HepG2 (cell line): ENCODE measurements around the gene TRIM23. TPM values are rescaled to one million over a fixed set of nuclear protein-coding genes. Genes with fewer than 3 reads are reported as not detected.

Experiments used
- ATAC-seq: fragments of 200-7000 bp; cut with Tn5 transposase; 3 replicates; pipeline ENCODE4 v1.9.1; 2020; ENCODE audit warnings: mild to moderate bottlenecking, moderate library complexity
- Bru-seq: library from RNA; stranded (reverse); fragments of 400-500 nt; gene quantifications from one replicate; lab custom pipeline; 2021; lab: Mats Ljungman, UMichigan
- BruChase-seq, 2 experiments: library from RNA; stranded (reverse); fragments of 400-500 nt; gene quantifications; one replicate each; lab custom pipeline; 2021; lab: Mats Ljungman, UMichigan
- BruUV-seq: library from RNA; stranded (reverse); fragments of 400-500 nt; replicated peaks from 2 replicates; lab custom pipeline; 2021; lab: Mats Ljungman, UMichigan
- CTCF ChIA-PET: fragments of 300-600 bp; formaldehyde crosslinking; extraction: SDS; loops from one replicate; lab custom pipeline; 2021; ENCODE audit warnings: low total read pairs, inconsistent platforms, low intra/inter-chr PET ratio; lab: Yijun Ruan, JAX
- POLR2A ChIA-PET: fragments of 350-600 bp; sonication (Branson Sonifier 250); formaldehyde crosslinking; loops from one replicate; lab custom pipeline; 2020; ENCODE audit warnings: antibody characterized with exemption, inconsistent platforms; lab: Yijun Ruan, JAX
- DNase-seq: peaks from one replicate; pipeline ENCODE4 v3.0.0-alpha.2; 2015; ENCODE audit warnings: low spot score
- FAIRE-seq: peaks from 3 replicates; lab custom pipeline; 2011; peaks lifted over from hg19 to GRCh38; lab: Jason Lieb, UNC
- H2AFZ ChIP-seq: one replicate; pipeline ENCODE4 v1.6.1; 2011; ENCODE audit warnings: low read length, inconsistent platforms
- H3K27ac ChIP-seq: fragments of 300-600 bp; 3 replicates; pipeline ENCODE4 v1.8.0; 2011; ENCODE audit warnings: mixed run types, mild to moderate bottlenecking, mixed read lengths, low read length, inconsistent platforms; ENCODE audit not compliant: insufficient read depth; ENCODE audit errors: extremely low read length
- H3K27me3 ChIP-seq, 2 experiments: fragments of 200-600 bp in 1 of 2; 2 replicates in 1 of 2; 3 replicates in 1 of 2; pipeline versions ENCODE4 v1.6.0 to v1.8.0; 2011; ENCODE audit warnings: low read length in 2 of 2, mild to moderate bottlenecking in 2 of 2, moderate library complexity in 2 of 2, inconsistent platforms in 1 of 2; ENCODE audit not compliant: insufficient read depth in 2 of 2, control insufficient read depth in 1 of 2
- H3K36me3 ChIP-seq, 2 experiments: fragments of 200-600 bp in 1 of 2; replicated peaks in 1 of 2; 2 replicates in 1 of 2; 3 replicates in 1 of 2; pipeline versions ENCODE4 v1.5.1 to v1.8.0; 2011; ENCODE audit warnings: low read length in 2 of 2, inconsistent platforms in 1 of 2; ENCODE audit not compliant: insufficient read depth in 2 of 2, control insufficient read depth in 1 of 2
- H3K4me1 ChIP-seq: 2 replicates; pipeline ENCODE4 v1.5.1; 2012; ENCODE audit warnings: low read length, inconsistent platforms; ENCODE audit not compliant: insufficient read depth
- H3K4me2 ChIP-seq: 2 replicates; pipeline ENCODE4 v1.6.0; 2011; ENCODE audit warnings: low read depth, low read length, inconsistent platforms
- H3K4me3 ChIP-seq, 3 experiments: fragments of 200-600 bp in 1 of 3; sonication (generic), shearing (Covaris generic) in 1 of 3; replicated peaks in 1 of 3; 2 replicates each; pipeline ENCODE4 v1.5.1; 2011 to 2016; ENCODE audit warnings: low read length in 3 of 3, inconsistent platforms in 2 of 3, low read depth in 2 of 3, mild to moderate bottlenecking in 2 of 3, control low read depth in 1 of 3, mixed read lengths in 1 of 3; ENCODE audit not compliant: insufficient read depth in 1 of 3
- H3K79me2 ChIP-seq: one replicate; pipeline ENCODE4 v1.6.1; 2011; ENCODE audit warnings: low read length, inconsistent platforms; ENCODE audit not compliant: insufficient read depth
- H3K9ac ChIP-seq: 2 replicates; pipeline ENCODE4 v1.6.0; 2011; ENCODE audit warnings: mild to moderate bottlenecking, low read depth, low read length, inconsistent platforms; ENCODE audit not compliant: insufficient read depth
- H3K9me3 ChIP-seq: 2 replicates; pipeline ENCODE4 v1.5.1; 2012; ENCODE audit warnings: mild to moderate bottlenecking, low read length
- H4K20me1 ChIP-seq: 2 replicates; pipeline ENCODE4 v1.6.0; 2011; ENCODE audit warnings: inconsistent platforms, mild to moderate bottlenecking, low read length, moderate library complexity; ENCODE audit not compliant: insufficient read depth
- ARHGAP35 ChIP-seq: sonication (generic); formaldehyde crosslinking; IDR thresholded peaks from 2 replicates; pipeline ENCODE4 v1.9.0; 2022; ENCODE audit warnings: mild to moderate bottlenecking, inconsistent platforms, moderate library complexity, missing genetic modification reagents, borderline replicate concordance
- FOXP4 ChIP-seq: sonication (generic); formaldehyde crosslinking; IDR thresholded peaks from 2 replicates; pipeline ENCODE4 v1.4.0; 2020; ENCODE audit warnings: missing genetic modification reagents
- HNRNPL ChIP-seq: fragments of 200-400 bp; formaldehyde crosslinking; IDR thresholded peaks from 2 replicates; pipeline ENCODE4 v1.6.1; 2017; ENCODE audit warnings: mild to moderate bottlenecking, low read depth, low read length
- POLR2A ChIP-seq, 2 experiments: IDR thresholded peaks; 2 replicates each; pipeline ENCODE4 v1.6.1; 2011; ENCODE audit warnings: low read depth in 2 of 2, low read length in 2 of 2, mild to moderate bottlenecking in 1 of 2, moderate library complexity in 1 of 2; ENCODE audit not compliant: insufficient read depth in 1 of 2
- RFX3 ChIP-seq: IDR thresholded peaks from 2 replicates; pipeline ENCODE4 v1.6.1; 2016; ENCODE audit warnings: missing biosample characterization, missing genetic modification reagents
- SP5 ChIP-seq: IDR thresholded peaks from 2 replicates; pipeline ENCODE4 v1.6.1; 2016; ENCODE audit warnings: low read depth, borderline replicate concordance
- SRF ChIP-seq: IDR thresholded peaks from 2 replicates; pipeline ENCODE4 v1.6.1; 2011; ENCODE audit warnings: mild to moderate bottlenecking, low read depth, low read length, moderate library complexity
- YEATS4 ChIP-seq: sonication (generic); formaldehyde crosslinking; IDR thresholded peaks from 2 replicates; pipeline ENCODE4 v1.4.0; 2020; ENCODE audit warnings: missing genetic modification reagents, borderline replicate concordance
- YY1 ChIP-seq: IDR thresholded peaks from 2 replicates; pipeline ENCODE4 v1.6.1; 2011; ENCODE audit warnings: low read length, low read depth, moderate library complexity, mild to moderate bottlenecking; ENCODE audit not compliant: insufficient read depth, insufficient replicate concordance
- ZNF543 ChIP-seq: sonication (generic); formaldehyde crosslinking; IDR thresholded peaks from 2 replicates; pipeline ENCODE4 v1.4.0; 2020; ENCODE audit warnings: mild to moderate bottlenecking, missing genetic modification reagents
- ZNF556 ChIP-seq: sonication (generic); formaldehyde crosslinking; IDR thresholded peaks from 2 replicates; pipeline ENCODE4 v1.4.0; 2020; ENCODE audit warnings: mild to moderate bottlenecking, missing genetic modification reagents, borderline replicate concordance
- ZNF614 ChIP-seq: IDR thresholded peaks from 2 replicates; pipeline ENCODE4 v1.6.1; 2018; ENCODE audit warnings: missing biosample characterization, missing genetic modification reagents, inconsistent platforms, borderline replicate concordance
- ZNF615 ChIP-seq: sonication (generic); formaldehyde crosslinking; IDR thresholded peaks from 2 replicates; pipeline ENCODE4 v1.5.0; 2020; ENCODE audit warnings: mild to moderate bottlenecking, missing genetic modification reagents, borderline replicate concordance
- ZNF619 ChIP-seq: sonication (generic); formaldehyde crosslinking; IDR thresholded peaks from 2 replicates; pipeline ENCODE4 v1.4.0; 2020; ENCODE audit warnings: mild to moderate bottlenecking, missing genetic modification reagents
- WGBS: methylation state at CpG from one replicate; pipeline ENCODE4 v1.1.6; 2017; ENCODE audit warnings: low lambda C conversion rate; 5-methylcytosine and 5-hydroxymethylcytosine counted together
- in situ Hi-C: cut with HindIII; loops from 2 replicates; pipeline ENCODE4 v1.10.0; 2017; ENCODE audit warnings: low pct_unique_long_range_greater_than_20kb; ENCODE audit not compliant: extremely low pct_ligation_motif_present
- intact Hi-C: fragments of 100-400 bp; cut with micrococcal nuclease; formaldehyde crosslinking; loops from one replicate; pipeline ENCODE4 v1.10.0; 2022; ENCODE audit not compliant: unreplicated experiment
- long read RNA-seq, 2 experiments: library from RNA in 1 of 2; library from polyadenylated mRNA in 1 of 2; stranded (forward) in 1 of 2; unstranded in 1 of 2; transcript quantifications; one replicate each; pipeline ENCODE4 v2.0.0, GENCODE V29; 2019 to 2022
- polyA minus RNA-seq, 3 experiments: library from RNA; depleted of rRNA, polyadenylated mRNA; stranded (reverse); fragments of >200 nt; gene quantifications; 2 replicates each; pipeline ENCODE4 v1.2.3, GENCODE V29; 2011; ENCODE audit warnings: low replicate concordance in 1 of 3
- polyA plus RNA-seq, 8 experiments: library from polyadenylated mRNA; depleted of rRNA in 3 of 8; stranded (reverse) in 7 of 8; unstranded in 1 of 8; fragments of >200 nt; fragmentation: Illumina TruSeq in 4 of 8; extraction: Trizol in 4 of 8; gene quantifications; 2 replicates each; pipeline versions ENCODE4 v1.2.1 to v1.2.3, GENCODE V29; 2011 to 2016; ENCODE audit warnings: low read depth in 4 of 8, missing spikeins in 1 of 8, mixed read lengths in 1 of 8; ENCODE audit not compliant: insufficient read depth in 1 of 8
- total RNA-seq, 5 experiments: library from RNA; depleted of rRNA; stranded (reverse); fragments of >200 nt; fragmentation: Illumina TruSeq; extraction: Trizol; gene quantifications; 2 replicates each; pipeline ENCODE4 v1.2.3, GENCODE V29; 2016; ENCODE audit warnings: low read depth in 1 of 5
- TF ChIP-seq, protein P1 (sequence below): sonication (generic); formaldehyde crosslinking; IDR thresholded peaks from 2 replicates; pipeline ENCODE4 v1.5.0; 2020; ENCODE audit warnings: missing genetic modification reagents

TRIM23 gene
- 11.4 and 14.7 TPM in 2 replicates for total RNA-seq (2016; rRNA removed; fragmentation: Illumina TruSeq; extraction: Trizol)
- total RNA-seq (2016; cell fraction: cytosol; rRNA removed; fragmentation: Illumina TruSeq; extraction: Trizol; ENCODE audit: low read depth) = 1.4 and 2.1 TPM in 2 replicates
- total RNA-seq (2016; cell fraction: insoluble cytoplasmic fraction; rRNA removed; fragmentation: Illumina TruSeq; extraction: Trizol) = 10.8 and 14.6 TPM in 2 replicates
- 2.8 and 3.8 TPM in 2 replicates for total RNA-seq (2016; cell fraction: membrane; rRNA removed; fragmentation: Illumina TruSeq; extraction: Trizol)
- total RNA-seq (2016; cell fraction: nucleus; rRNA removed; fragmentation: Illumina TruSeq; extraction: Trizol) = 12.4 and 13.2 TPM in 2 replicates
- polyA plus RNA-seq (2011; rRNA removed) = 4.6 and 5.2 TPM in 2 replicates
- 2.7 and 3.6 TPM in 2 replicates for polyA plus RNA-seq (2011; cell fraction: cytosol; rRNA removed)
- 5.3 and 6.4 TPM in 2 replicates for polyA plus RNA-seq (2011; cell fraction: nucleus; rRNA removed)
- polyA plus RNA-seq (2012) = 9.4 and 9.9 TPM in 2 replicates
- polyA plus RNA-seq (2016; cell fraction: cytosol; fragmentation: Illumina TruSeq; extraction: Trizol; ENCODE audit: low read depth) = 0.14 and 0.25 TPM in 2 replicates
- 6.3 TPM in 2 replicates for polyA plus RNA-seq (2016; cell fraction: insoluble cytoplasmic fraction; fragmentation: Illumina TruSeq; extraction: Trizol; ENCODE audit: low read depth)
- polyA plus RNA-seq (2016; cell fraction: membrane; fragmentation: Illumina TruSeq; extraction: Trizol; ENCODE audit: low read depth) = 0.68 and 0.72 TPM in 2 replicates
- 4.6 and 5.2 TPM in 2 replicates for polyA plus RNA-seq (2016; cell fraction: nucleus; fragmentation: Illumina TruSeq; extraction: Trizol; ENCODE audit: insufficient read depth, low read depth)
- 11.5 and 15.1 TPM in 2 replicates for polyA minus RNA-seq (2011; rRNA and poly(A)+ RNA removed; ENCODE audit: low replicate concordance)
- polyA minus RNA-seq (2011; cell fraction: cytosol; rRNA and poly(A)+ RNA removed) = 6.9 and 9.9 TPM in 2 replicates
- polyA minus RNA-seq (2011; cell fraction: nucleus; rRNA and poly(A)+ RNA removed) = 43.8 and 43.9 TPM in 2 replicates
- percentile 74 among the genes with signal in this experiment for Bru-seq, nascent RNA
- BruChase-seq, experiment 1, labeled RNA remaining after a 6-hour chase = percentile 58 among the genes with signal in this experiment
- BruChase-seq, experiment 2, labeled RNA remaining after a 2-hour chase = percentile 65 among the genes with signal in this experiment
- long read RNA-seq, experiment 1, partial matches to known transcripts = 0 of 1 reads
- long read RNA-seq, experiment 1, other reads (novel, unspliced or antisense) = 1 of 1 reads
- long read RNA-seq, experiment 2, partial matches to known transcripts = 2 of 12 reads
- long read RNA-seq, experiment 2, other reads (novel, unspliced or antisense) = 10 of 12 reads

- under 1% methylated on average over 17 of the region's 32 CpGs for WGBS
- in situ Hi-C loops (no loop called here), intact Hi-C loops (loop anchor here (5.0 to 10.0 kb wide), 2 partner anchors 62 to 301 kb away; partner anchors contain the start of genes CENPK, ERBIN and PPWD1)
- no peaks in the 10 kb centered on the region for H3K9me3 ChIP-seq
- H3K79me2 ChIP-seq = peaks cover 51% of the 10 kb centered on the region
- ChIA-PET POLR2A (interaction anchor here (0.9 to 1.7 kb wide), 4 partner anchors 9 to 61 kb away, joined by 3 to 11 read pairs (median 4); partner anchors contain the start of genes CENPK and PPWD1), CTCF (no interaction called here)
- H3K27me3 ChIP-seq = peaks cover 0 to 4% of the 10 kb centered on the region in 2 experiments; a peak in 2 of 5 replicates
- peak within 1 kb of the TSS; percentile 83 for H3K4me2 ChIP-seq
- H3K36me3 ChIP-seq = 0 out of 5 replicates have a peak, but pooled peaks cover 0 to under 1% of the 10 kb centered on the region in 2 experiments
- H3K27ac ChIP-seq = peak within 1 kb of the TSS; percentile 95
- BruUV-seq = TSS peak; percentile 63
- H2AFZ ChIP-seq = peak within 1 kb of the TSS; percentile 95
- no peaks in the 10 kb centered on the region for H4K20me1 ChIP-seq
- peak within 1 kb of the TSS; percentile 90 to 98 (median 95) for H3K4me3 ChIP-seq
- H3K9ac ChIP-seq = peak within 1 kb of the TSS; percentile 93
- peak; percentile 86 for DNase-seq
- peak; percentile 99 for ATAC-seq
- FAIRE-seq = no peak
- H3K4me1 ChIP-seq = peaks cover 28% of the 10 kb centered on the region
- TF ChIP-seq YY1 (peak; percentile 69), ZNF615 (CRISPR knock-in tag) (no peak), HNRNPL (0 out of 2 replicates have a peak, but pooled peaks have one; percentile 31), RFX3 (CRISPR knock-in tag) (no peak), ZNF619 (CRISPR knock-in tag) (no peak), SP5 (CRISPR knock-in tag) (0 out of 2 replicates have a peak, but pooled peaks have one; percentile 16), ARHGAP35 (CRISPR knock-in tag) (no peak), ZNF614 (CRISPR knock-in tag) (peak; percentile 27; the same call in 1 of the 2 replicates), SRF (no peak), POLR2A (IDR thresholded peaks at IDR 0.05; ENCODE audit: insufficient read depth in 1 of 2, low read depth in 2 of 2, low read length in 2 of 2) (peak; percentile 72 to 78), ZNF543 (CRISPR knock-in tag) (peak; percentile 67; the same call in 1 of the 2 replicates), FOXP4 (CRISPR knock-in tag) (0 out of 2 replicates have a peak, but pooled peaks have one; percentile 8), YEATS4 (CRISPR knock-in tag) (peak; percentile 49; the same call in 1 of the 2 replicates), ZNF556 (CRISPR knock-in tag) (peak; percentile 54; the same call in 1 of the 2 replicates)
- TF ChIP-seq, protein P1, sequence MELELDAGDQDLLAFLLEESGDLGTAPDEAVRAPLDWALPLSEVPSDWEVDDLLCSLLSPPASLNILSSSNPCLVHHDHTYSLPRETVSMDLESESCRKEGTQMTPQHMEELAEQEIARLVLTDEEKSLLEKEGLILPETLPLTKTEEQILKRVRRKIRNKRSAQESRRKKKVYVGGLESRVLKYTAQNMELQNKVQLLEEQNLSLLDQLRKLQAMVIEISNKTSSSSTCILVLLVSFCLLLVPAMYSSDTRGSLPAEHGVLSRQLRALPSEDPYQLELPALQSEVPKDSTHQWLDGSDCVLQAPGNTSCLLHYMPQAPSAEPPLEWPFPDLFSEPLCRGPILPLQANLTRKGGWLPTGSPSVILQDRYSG = 0 out of 2 replicates have a peak, but pooled peaks have one; percentile 1
Observed at GRCh38 chr5:65624025-65624570, at the start of gene TRIM23. TSS of gene TRIM23 (minus strand) at chr5:65624333. CDS start at chr5:65624274, 59 bp downstream.
